Nephron (organoid): ENCODE measurements around the gene MACC1.

Source experiments
- H3K27ac Mint-ChIP-seq, 3 experiments: 2 replicates each; pipeline ENCODE4 v1.8.0; 2020; ENCODE audit warnings: mixed read lengths in 3 of 3, mild to moderate bottlenecking in 2 of 3, moderate library complexity in 1 of 3
- H3K27me3 Mint-ChIP-seq: 2 replicates; pipeline ENCODE4 v1.8.0; 2021; ENCODE audit warnings: low read depth, mild to moderate bottlenecking, moderate library complexity, mixed read lengths
- H3K36me3 Mint-ChIP-seq: 2 replicates; pipeline ENCODE4 v1.8.0; 2020; ENCODE audit warnings: low read depth, mixed read lengths
- H3K4me1 Mint-ChIP-seq: 2 replicates; pipeline ENCODE4 v1.8.0; 2020; ENCODE audit warnings: mixed read lengths
- H3K4me3 Mint-ChIP-seq, 3 experiments: 2 replicates each; pipeline ENCODE4 v1.8.0; 2020; ENCODE audit warnings: mild to moderate bottlenecking in 3 of 3, mixed read lengths in 3 of 3, moderate library complexity in 2 of 3
- H3K9me3 Mint-ChIP-seq: 2 replicates; pipeline ENCODE4 v1.8.0; 2020; ENCODE audit warnings: mixed read lengths
- TF ChIP-seq, protein P1 (sequence below), 3 experiments: fragments of 200-600 bp; sonication (generic); IDR thresholded peaks; one replicate each; pipeline ENCODE4 v1.5.0; 2021; ENCODE audit warnings: antibody characterized with exemption in 3 of 3; ENCODE audit not compliant: unreplicated experiment in 3 of 3

The MACC1 gene

DNA sequence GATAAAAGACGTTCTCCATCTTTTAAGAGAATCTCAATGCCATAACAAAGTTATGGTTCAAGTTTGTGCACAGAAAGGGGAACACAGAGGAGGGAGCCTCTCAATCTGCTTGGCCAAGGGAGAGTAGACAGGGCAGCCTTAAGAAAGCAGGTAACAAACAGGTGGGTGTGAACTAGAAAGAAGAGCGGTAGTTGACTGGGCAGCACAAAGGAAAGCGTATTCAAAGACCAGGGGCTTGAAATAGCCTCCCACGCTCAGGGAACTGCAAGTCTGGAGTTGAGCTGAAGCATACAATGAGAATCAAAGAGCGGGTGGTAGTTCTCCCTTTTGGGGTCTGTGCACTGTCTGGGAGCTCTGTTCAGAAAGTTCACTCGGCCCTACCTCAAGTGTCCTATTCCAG lies 18.9 kb upstream of the MACC1 start:
- Mint-ChIP-seq H3K4me1 (peaks cover 1% of the 10 kb centered on the region), H3K36me3 (no peaks in the 10 kb centered on the region), H3K27ac (no peak overlapping the region), H3K9me3 (no peaks in the 10 kb centered on the region), H3K27me3 (no peaks in the 10 kb centered on the region), H3K4me3 (no peak overlapping the region)
- TF ChIP-seq, protein P1, sequence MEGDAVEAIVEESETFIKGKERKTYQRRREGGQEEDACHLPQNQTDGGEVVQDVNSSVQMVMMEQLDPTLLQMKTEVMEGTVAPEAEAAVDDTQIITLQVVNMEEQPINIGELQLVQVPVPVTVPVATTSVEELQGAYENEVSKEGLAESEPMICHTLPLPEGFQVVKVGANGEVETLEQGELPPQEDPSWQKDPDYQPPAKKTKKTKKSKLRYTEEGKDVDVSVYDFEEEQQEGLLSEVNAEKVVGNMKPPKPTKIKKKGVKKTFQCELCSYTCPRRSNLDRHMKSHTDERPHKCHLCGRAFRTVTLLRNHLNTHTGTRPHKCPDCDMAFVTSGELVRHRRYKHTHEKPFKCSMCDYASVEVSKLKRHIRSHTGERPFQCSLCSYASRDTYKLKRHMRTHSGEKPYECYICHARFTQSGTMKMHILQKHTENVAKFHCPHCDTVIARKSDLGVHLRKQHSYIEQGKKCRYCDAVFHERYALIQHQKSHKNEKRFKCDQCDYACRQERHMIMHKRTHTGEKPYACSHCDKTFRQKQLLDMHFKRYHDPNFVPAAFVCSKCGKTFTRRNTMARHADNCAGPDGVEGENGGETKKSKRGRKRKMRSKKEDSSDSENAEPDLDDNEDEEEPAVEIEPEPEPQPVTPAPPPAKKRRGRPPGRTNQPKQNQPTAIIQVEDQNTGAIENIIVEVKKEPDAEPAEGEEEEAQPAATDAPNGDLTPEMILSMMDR (IDR thresholded peaks at IDR 0.05; ENCODE audit: unreplicated experiment in 3 of 3): no peak

DNA sequence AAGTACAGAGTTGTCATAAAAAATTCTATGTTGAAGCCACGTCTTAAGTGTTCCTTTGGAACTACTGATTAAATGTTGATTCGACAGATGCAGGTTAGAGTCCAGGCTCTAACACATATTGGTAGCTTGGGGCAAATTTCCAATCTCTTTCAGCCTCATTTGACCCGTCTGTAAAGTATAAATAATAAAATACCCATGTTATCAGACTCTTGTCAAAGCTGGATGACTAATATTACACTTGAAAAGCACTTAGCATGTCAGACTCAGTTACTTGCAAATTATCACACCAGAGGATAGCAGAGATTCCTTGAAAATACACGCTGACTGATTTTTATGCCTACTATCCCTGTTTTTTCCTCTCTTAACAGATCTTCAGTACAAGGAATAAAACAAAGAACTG lies 18.1 kb upstream of the MACC1 start:
- no peak overlapping the region for H3K4me3 Mint-ChIP-seq
- TF ChIP-seq, protein P1 (IDR thresholded peaks at IDR 0.05; ENCODE audit: unreplicated experiment in 3 of 3): no peak
- H3K36me3 Mint-ChIP-seq: no peaks in the 10 kb centered on the region
- no peaks in the 10 kb centered on the region for H3K9me3 Mint-ChIP-seq
- H3K27ac Mint-ChIP-seq: no peak overlapping the region
- H3K27me3 Mint-ChIP-seq: no peaks in the 10 kb centered on the region
- no peaks in the 10 kb centered on the region for H3K4me1 Mint-ChIP-seq

DNA sequence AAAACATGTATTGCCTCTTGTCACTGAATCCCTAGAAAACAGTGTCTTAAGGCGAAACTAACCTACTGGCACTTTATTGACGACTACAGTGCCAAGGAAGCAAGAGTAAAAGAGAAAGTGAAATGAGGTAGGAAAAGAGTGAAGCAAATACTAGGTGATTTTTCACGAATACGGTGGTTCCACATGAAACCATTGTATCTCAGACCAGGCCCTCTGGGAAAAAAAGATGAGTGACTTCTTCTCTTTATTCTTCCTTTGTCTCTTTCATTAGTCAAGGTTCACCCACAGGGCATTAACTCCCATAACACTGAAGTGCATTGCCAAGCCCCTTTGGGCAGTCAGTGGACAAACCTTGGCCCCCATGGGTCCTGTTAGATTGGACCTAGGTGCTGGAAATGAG lies 16.2 kb upstream of the MACC1 start:
- Mint-ChIP-seq H3K27me3 (no peaks in the 10 kb centered on the region), H3K36me3 (no peaks in the 10 kb centered on the region), H3K9me3 (no peaks in the 10 kb centered on the region), H3K27ac (no peak overlapping the region), H3K4me1 (no peaks in the 10 kb centered on the region), H3K4me3 (no peak overlapping the region)
- TF ChIP-seq, protein P1 (IDR thresholded peaks at IDR 0.05; ENCODE audit: unreplicated experiment in 3 of 3): no peak

DNA sequence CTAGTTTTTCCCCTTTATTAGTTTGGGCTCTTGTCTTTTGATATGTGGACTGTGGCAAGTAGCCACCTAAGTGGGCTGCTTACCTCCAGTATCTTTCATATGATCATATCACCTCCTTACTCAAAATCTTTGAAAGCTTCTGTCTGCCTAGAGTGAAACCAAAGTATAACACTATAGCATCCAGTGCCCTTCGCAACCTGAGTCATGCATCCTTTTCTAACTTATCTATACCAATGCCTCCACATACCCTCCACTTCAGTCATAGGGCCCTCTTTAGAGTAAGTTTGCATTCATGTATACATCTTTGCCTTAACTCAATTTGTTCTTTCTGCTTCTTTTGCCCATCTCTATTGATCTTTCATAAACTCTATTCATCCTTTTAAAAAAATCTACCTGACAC lies 15.7 kb upstream of the MACC1 start:
- Mint-ChIP-seq H3K4me1 (no peaks in the 10 kb centered on the region), H3K4me3 (no peak overlapping the region), H3K27me3 (no peaks in the 10 kb centered on the region), H3K27ac (no peak overlapping the region), H3K9me3 (no peaks in the 10 kb centered on the region), H3K36me3 (no peaks in the 10 kb centered on the region)
- TF ChIP-seq, protein P1 (IDR thresholded peaks at IDR 0.05; ENCODE audit: unreplicated experiment in 3 of 3): no peak

DNA sequence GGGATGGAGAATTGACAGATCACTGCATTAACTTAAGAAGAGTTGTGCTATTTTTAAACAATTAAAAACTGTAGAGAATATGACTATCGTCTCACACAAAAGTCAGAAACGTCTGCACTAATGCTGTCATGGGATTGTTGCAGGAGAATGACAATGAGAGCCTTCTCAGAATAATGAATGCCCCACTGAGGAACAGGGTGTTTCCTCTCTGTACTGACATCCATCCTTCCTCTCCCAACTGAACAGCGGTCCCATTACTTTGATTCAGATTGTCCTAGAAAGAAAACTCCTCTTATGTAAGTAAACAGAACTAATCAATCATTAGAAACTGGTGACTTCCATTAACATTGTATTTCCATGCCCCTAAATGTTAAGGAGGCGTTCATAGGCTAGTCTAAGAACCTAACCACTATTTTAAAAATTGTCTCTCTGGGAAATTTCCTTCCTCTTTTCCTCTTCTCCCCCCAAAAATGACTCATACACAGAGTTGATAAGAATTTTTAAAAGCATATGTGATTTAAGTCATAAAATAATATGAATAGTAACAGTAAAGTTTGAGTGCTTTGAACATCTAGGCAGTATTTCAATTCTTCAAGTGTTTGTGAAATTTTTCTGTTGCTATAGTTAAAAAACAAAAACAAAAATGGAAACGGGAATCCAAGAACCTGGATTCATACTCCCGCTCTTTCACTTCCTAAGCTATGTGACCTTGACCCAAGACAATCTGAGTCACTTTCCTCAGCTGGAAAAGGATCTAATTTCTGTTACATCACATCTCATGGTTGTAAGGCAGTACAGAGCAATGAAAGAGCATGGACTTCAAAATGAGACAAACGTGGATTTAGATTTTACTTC lies 12.7 kb upstream of the MACC1 start:
- Mint-ChIP-seq H3K9me3 (no peaks in the 10 kb centered on the region), H3K27me3 (no peaks in the 10 kb centered on the region), H3K4me1 (no peaks in the 10 kb centered on the region), H3K36me3 (no peaks in the 10 kb centered on the region), H3K27ac (no peak overlapping the region), H3K4me3 (no peak overlapping the region)
- TF ChIP-seq, protein P1 (IDR thresholded peaks at IDR 0.05; ENCODE audit: unreplicated experiment in 3 of 3): no peak

DNA sequence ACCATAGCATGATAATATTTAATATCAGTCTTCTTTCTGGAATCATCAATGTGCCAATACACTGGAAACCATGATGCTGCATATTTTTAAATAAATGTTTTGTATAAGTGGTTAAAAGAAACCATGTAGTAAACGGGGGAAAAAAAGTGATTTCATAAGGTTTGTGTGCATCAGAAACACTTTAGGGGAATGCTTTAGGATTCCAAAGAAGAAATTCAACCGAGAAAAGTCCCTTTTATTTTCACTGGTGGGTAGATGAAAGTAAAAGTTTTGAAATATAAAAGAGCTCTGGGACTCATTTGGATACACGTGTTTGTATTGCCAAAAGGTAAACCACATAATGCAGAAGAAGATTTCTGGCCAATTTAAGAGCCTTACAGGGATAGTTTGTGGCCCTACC lies 11.9 kb upstream of the MACC1 start:
- Mint-ChIP-seq H3K4me3 (no peak overlapping the region), H3K27me3 (no peaks in the 10 kb centered on the region), H3K4me1 (no peaks in the 10 kb centered on the region), H3K9me3 (no peaks in the 10 kb centered on the region), H3K36me3 (no peaks in the 10 kb centered on the region), H3K27ac (no peak overlapping the region)
- TF ChIP-seq, protein P1 (IDR thresholded peaks at IDR 0.05; ENCODE audit: unreplicated experiment in 3 of 3): no peak
